HS-5 (cell line): ENCODE data around the gene GATA2.

Experiments used
- DNase-seq: peaks from one replicate; pipeline ENCODE4 v3.0.0-alpha.2; 2012; ENCODE audit warnings: low read depth

Gene GATA2

GRCh38 chr3:128501431-128501830, 8.4 kb upstream of the GATA2 start:
- no peak for DNase-seq

GRCh38 chr3:128500556-128500955, 7.6 kb upstream of the GATA2 start:
- no peak for DNase-seq

- no peak for DNase-seq
These were observed 6.8 kb upstream of the GATA2 start for GRCh38 chr3:128499724-128500275.

GRCh38 chr3:128498901-128499530, 6.0 kb upstream of the GATA2 start:
- no peak for DNase-seq

GRCh38 chr3:128498127-128498626, 5.2 kb upstream of the GATA2 start:
- no peak for DNase-seq

GRCh38 chr3:128497305-128498126, 4.5 kb upstream of the GATA2 start:
- DNase-seq: no peak

GRCh38 chr3:128496602-128497304, 3.8 kb upstream of the GATA2 start:
- DNase-seq: no peak

- no peak for DNase-seq
These were observed 3.1 kb upstream of the GATA2 start for GRCh38 chr3:128496019-128496601.

GRCh38 chr3:128495435-128495970, 2.5 kb upstream of the GATA2 start:
- no peak for DNase-seq

- no peak for DNase-seq
These were observed 1.3 kb upstream of the GATA2 start for GRCh38 chr3:128494367-128494650.

- DNase-seq: no peak
These were observed 767 bp upstream of the GATA2 start for GRCh38 chr3:128493570-128494366.

- DNase-seq: no peak
These were observed 895 bp downstream of the GATA2 start for GRCh38 chr3:128491941-128492670.

- DNase-seq: no peak
These were observed 1.4 kb downstream of the GATA2 start for GRCh38 chr3:128491691-128491940.

- DNase-seq: no peak
These were observed 1.9 kb downstream of the GATA2 start for GRCh38 chr3:128490915-128491690.

- DNase-seq: no peak
These were observed 2.4 kb downstream of the GATA2 start for GRCh38 chr3:128490650-128490914.

- DNase-seq: no peak
These were observed 2.9 kb downstream of the GATA2 start for GRCh38 chr3:128489927-128490649.

- no peak for DNase-seq
These were observed 3.4 kb downstream of the GATA2 start for GRCh38 chr3:128489674-128489926.

GRCh38 chr3:128488991-128489673, 3.9 kb downstream of the GATA2 start:
- DNase-seq: no peak

GRCh38 chr3:128488636-128488990, 4.4 kb downstream of the GATA2 start:
- no peak for DNase-seq
